ENCODE data around the gene PSMA5.
A peak's percentile ranks its signal among the peaks of the same experiment; 100 is the strongest.

DNA sequence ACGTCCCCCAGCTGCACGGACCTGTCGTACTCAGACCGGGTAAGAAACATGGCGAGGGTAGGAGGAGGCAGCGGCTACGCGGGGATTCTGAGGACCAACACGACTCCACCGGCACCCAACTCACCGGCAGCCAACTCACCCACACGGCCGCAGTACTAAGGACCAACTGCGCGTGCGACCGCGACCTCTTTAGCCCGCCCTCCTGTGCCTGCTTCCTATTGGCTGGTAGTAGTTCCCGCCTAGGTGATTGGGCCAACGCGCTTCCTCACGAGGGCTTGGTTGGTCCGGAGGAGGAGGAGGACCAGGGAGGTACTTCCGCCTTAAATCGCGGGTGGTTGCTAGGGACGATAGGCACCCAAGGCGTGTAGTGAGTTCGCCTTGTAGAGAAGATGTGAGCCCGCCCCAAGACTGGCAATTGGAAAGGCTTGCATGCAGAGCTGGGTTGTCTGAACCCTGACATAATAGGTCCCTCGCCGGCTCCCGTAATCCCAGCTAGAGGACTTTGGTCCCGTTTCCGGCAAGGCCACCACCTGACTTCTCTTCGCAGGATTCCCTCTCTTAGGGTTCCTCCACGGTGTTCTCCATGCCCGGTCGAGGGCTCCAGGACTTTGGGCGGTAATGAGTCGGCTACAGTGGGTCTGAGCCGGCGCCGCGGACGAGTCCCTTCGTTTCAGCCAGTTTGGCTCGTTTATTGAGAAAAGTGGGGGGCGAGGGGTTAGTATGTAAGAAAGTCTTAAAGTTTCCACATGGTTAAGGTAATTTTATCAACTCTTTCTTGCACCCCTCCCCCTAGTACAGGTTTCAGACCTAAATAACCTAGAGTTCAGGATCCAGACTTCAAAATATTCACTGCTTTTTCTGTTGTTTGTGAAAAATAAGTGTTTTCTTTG is at the start of gene PSMA5:
- no peak for TF ChIP-seq POLR2A (IDR thresholded peaks at IDR 0.05; ENCODE audit: borderline replicate concordance, extremely low read depth, insufficient read depth, insufficient read length)
- peak; percentile 80 for TF ChIP-seq SIN3A (IDR thresholded peaks at IDR 0.05; ENCODE audit: low read depth)
- TF ChIP-seq, protein P1, sequence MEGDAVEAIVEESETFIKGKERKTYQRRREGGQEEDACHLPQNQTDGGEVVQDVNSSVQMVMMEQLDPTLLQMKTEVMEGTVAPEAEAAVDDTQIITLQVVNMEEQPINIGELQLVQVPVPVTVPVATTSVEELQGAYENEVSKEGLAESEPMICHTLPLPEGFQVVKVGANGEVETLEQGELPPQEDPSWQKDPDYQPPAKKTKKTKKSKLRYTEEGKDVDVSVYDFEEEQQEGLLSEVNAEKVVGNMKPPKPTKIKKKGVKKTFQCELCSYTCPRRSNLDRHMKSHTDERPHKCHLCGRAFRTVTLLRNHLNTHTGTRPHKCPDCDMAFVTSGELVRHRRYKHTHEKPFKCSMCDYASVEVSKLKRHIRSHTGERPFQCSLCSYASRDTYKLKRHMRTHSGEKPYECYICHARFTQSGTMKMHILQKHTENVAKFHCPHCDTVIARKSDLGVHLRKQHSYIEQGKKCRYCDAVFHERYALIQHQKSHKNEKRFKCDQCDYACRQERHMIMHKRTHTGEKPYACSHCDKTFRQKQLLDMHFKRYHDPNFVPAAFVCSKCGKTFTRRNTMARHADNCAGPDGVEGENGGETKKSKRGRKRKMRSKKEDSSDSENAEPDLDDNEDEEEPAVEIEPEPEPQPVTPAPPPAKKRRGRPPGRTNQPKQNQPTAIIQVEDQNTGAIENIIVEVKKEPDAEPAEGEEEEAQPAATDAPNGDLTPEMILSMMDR (IDR thresholded peaks at IDR 0.05 in 2 of 3, conservative IDR thresholded peaks at IDR 0.05 in 1 of 3; ENCODE audit: borderline replicate concordance in 1 of 3, insufficient read depth in 1 of 3, low read depth in 2 of 3, low read length in 2 of 3), result no peak
- peak; percentile 60 for TF ChIP-seq YY1 (IDR thresholded peaks at IDR 0.05; ENCODE audit: extremely low read depth, insufficient replicate concordance, low read depth, low read length)

All from HCT116 (cell line).